ENCODE data around the gene ABCC12. TPM values are rescaled to one million over a fixed set of nuclear protein-coding genes. Genes with fewer than 3 reads are reported as not detected.

ABCC12 gene
- total RNA-seq, 1 donor from 2014 or later = not detected

- TF ChIP-seq, protein P1, sequence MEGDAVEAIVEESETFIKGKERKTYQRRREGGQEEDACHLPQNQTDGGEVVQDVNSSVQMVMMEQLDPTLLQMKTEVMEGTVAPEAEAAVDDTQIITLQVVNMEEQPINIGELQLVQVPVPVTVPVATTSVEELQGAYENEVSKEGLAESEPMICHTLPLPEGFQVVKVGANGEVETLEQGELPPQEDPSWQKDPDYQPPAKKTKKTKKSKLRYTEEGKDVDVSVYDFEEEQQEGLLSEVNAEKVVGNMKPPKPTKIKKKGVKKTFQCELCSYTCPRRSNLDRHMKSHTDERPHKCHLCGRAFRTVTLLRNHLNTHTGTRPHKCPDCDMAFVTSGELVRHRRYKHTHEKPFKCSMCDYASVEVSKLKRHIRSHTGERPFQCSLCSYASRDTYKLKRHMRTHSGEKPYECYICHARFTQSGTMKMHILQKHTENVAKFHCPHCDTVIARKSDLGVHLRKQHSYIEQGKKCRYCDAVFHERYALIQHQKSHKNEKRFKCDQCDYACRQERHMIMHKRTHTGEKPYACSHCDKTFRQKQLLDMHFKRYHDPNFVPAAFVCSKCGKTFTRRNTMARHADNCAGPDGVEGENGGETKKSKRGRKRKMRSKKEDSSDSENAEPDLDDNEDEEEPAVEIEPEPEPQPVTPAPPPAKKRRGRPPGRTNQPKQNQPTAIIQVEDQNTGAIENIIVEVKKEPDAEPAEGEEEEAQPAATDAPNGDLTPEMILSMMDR (IDR thresholded peaks at IDR 0.05; ENCODE audit: insufficient read depth, low read length, poor library complexity, severe bottlenecking) = no peak
- no peaks in the 10 kb centered on the region for H3K36me3 ChIP-seq (ENCODE audit: control insufficient read depth, insufficient read depth, low read length)
These were observed 22.2 kb downstream of the ABCC12 start for GRCh38 chr16:48133455-48134211.

GRCh38 chr16:48132696-48133095 is 23.1 kb downstream of the ABCC12 start:
- TF ChIP-seq, protein P1 (IDR thresholded peaks at IDR 0.05; ENCODE audit: insufficient read depth, low read length, poor library complexity, severe bottlenecking) = no peak
- DNase-seq (ENCODE audit: low read depth) = no peak
- no peaks in the 10 kb centered on the region for H3K27me3 ChIP-seq (ENCODE audit: control insufficient read depth, insufficient read depth, low read length)
- H3K4me3 ChIP-seq (ENCODE audit: low read depth, low read length) = no peak overlapping the region
- H3K36me3 ChIP-seq (ENCODE audit: control insufficient read depth, insufficient read depth, low read length) = no peaks in the 10 kb centered on the region

More at GRCh38 chr16:48133455-48134211, 22.2 kb downstream of the ABCC12 start:
- H3K4me3 ChIP-seq (ENCODE audit: low read depth, low read length) = no peak overlapping the region
- H3K27me3 ChIP-seq (ENCODE audit: control insufficient read depth, insufficient read depth, low read length) = no peaks in the 10 kb centered on the region
- DNase-seq (ENCODE audit: low read depth) = no peak

DNA sequence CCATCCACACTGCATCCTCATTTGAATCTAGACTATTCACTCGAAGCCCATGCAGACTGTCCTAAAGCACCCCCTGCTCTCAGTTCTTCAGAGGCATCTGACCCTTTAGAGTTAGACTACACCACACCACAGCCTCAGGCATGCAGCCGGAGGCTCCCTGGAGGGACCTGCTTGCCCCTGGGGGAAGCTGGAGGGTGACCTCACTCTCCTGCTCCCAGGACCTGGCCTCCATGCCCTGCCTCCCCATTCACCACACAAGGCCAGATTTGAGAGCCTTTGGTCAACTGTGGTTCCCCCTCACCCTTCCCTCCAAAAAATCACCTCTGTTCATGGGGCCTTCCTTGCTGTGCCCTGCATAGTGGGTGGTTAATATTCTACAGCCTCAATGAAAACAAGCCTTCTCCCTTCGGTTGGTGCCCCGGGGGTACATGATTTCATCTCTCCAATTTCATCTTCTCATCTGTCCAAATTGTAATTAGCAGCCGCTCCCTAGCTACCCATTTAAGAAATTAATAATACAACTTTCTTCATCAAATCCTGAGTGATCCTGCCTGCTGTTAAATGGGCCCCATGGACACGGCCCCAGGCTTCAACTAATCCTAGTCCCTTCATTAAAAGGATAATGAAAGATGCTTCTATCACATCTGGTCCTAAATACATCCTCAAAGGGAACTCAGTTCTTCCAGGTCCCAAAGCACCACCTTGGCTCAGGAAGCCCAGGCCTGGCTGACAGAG is 24.4 kb downstream of the ABCC12 start:
- DNase-seq (ENCODE audit: low read depth) = no peak
- Histone ChIP-seq H3K27me3 (ENCODE audit: control insufficient read depth, insufficient read depth, low read length) (no peaks in the 10 kb centered on the region), H3K4me3 (ENCODE audit: low read depth, low read length) (no peak overlapping the region), H3K36me3 (ENCODE audit: control insufficient read depth, insufficient read depth, low read length) (no peaks in the 10 kb centered on the region)
- TF ChIP-seq, protein P1 (IDR thresholded peaks at IDR 0.05; ENCODE audit: insufficient read depth, low read length, poor library complexity, severe bottlenecking) = no peak

GRCh38 chr16:48129926-48130325 is 25.9 kb downstream of the ABCC12 start:
- no peak for DNase-seq (ENCODE audit: low read depth)
- no peak overlapping the region for H3K4me3 ChIP-seq (ENCODE audit: low read depth, low read length)
- H3K36me3 ChIP-seq (ENCODE audit: control insufficient read depth, insufficient read depth, low read length) = no peaks in the 10 kb centered on the region
- TF ChIP-seq, protein P1 (IDR thresholded peaks at IDR 0.05; ENCODE audit: insufficient read depth, low read length, poor library complexity, severe bottlenecking) = no peak
- H3K27me3 ChIP-seq (ENCODE audit: control insufficient read depth, insufficient read depth, low read length) = no peaks in the 10 kb centered on the region

- TF ChIP-seq, protein P1 (IDR thresholded peaks at IDR 0.05; ENCODE audit: insufficient read depth, low read length, poor library complexity, severe bottlenecking) = no peak
- Histone ChIP-seq H3K27me3 (ENCODE audit: control insufficient read depth, insufficient read depth, low read length) (no peaks in the 10 kb centered on the region), H3K4me3 (ENCODE audit: low read depth, low read length) (no peak overlapping the region), H3K36me3 (ENCODE audit: control insufficient read depth, insufficient read depth, low read length) (no peaks in the 10 kb centered on the region)
- DNase-seq (ENCODE audit: low read depth) = no peak
These were observed 27.0 kb downstream of the ABCC12 start for GRCh38 chr16:48128769-48129168.
